K562 (cell line): Measurements from ENCODE around the gene HUS1. TPM values are rescaled to one million over a fixed set of nuclear protein-coding genes. Genes with fewer than 3 reads are reported as not detected.
A peak's percentile ranks its signal among the peaks of the same experiment; 100 is the strongest.
"Not testable (repeated sequence)": the region's sequence is repeated elsewhere in the genome, so short reads cannot be mapped to it uniquely, and the experiment has no call there.

Source experiments
- ATAC-seq: fragments of 200-7000 bp; cut with Tn5 transposase; 3 replicates; pipeline ENCODE4 v1.9.1; 2020; ENCODE audit warnings: moderate library complexity
- BruUV-seq: library from RNA; stranded (reverse); fragments of 400-500 nt; replicated peaks from 2 replicates; lab custom pipeline; 2021; lab: Mats Ljungman, UMichigan
- CTCF ChIA-PET: fragments of 300-600 bp; formaldehyde crosslinking; extraction: SDS; loops from one replicate; lab custom pipeline; 2021; ENCODE audit warnings: low intra/inter-chr PET ratio; lab: Yijun Ruan, JAX
- POLR2A ChIA-PET: fragments of 300-600, 350-650 bp; sonication (Branson Sonifier 250); formaldehyde crosslinking; extraction: SDS; loops from one replicate; lab custom pipeline; 2021; ENCODE audit warnings: antibody characterized with exemption, inconsistent platforms; lab: Yijun Ruan, JAX
- DNase-seq, 4 experiments: peaks; one replicate each; pipeline versions ENCODE4 v3.0.0 to v3.0.0-alpha.2; 2011 to 2018; ENCODE audit warnings: low spot score in 3 of 4, mixed read lengths in 3 of 4; ENCODE audit errors: extremely low read depth in 1 of 4
- FAIRE-seq: peaks from 2 replicates; lab custom pipeline; 2011; peaks lifted over from hg19 to GRCh38; lab: Jason Lieb, UNC
- H2AFZ ChIP-seq: 2 replicates; pipeline ENCODE4 v1.6.0; 2011; ENCODE audit warnings: low read depth, low read length, control low read depth, inconsistent platforms
- H3K27ac ChIP-seq: fragments of 200-600 bp; 3 replicates; pipeline ENCODE4 v1.8.0; 2011; ENCODE audit warnings: low read depth, mild to moderate bottlenecking, control low read depth, inconsistent platforms, low read length, moderate library complexity, mixed read lengths; ENCODE audit errors: extremely low read depth
- H3K27me3 ChIP-seq, 2 experiments: fragments of 300-600 bp in 1 of 2; 2 replicates in 1 of 2; 3 replicates in 1 of 2; pipeline versions ENCODE4 v1.6.0 to v1.8.0; 2011; ENCODE audit warnings: inconsistent platforms in 2 of 2, low read length in 2 of 2, mild to moderate bottlenecking in 1 of 2, mixed read lengths in 1 of 2, moderate library complexity in 1 of 2; ENCODE audit not compliant: control insufficient read depth in 2 of 2, insufficient read depth in 2 of 2
- H3K36me3 ChIP-seq: fragments of 300-600 bp; 3 replicates; pipeline ENCODE4 v1.8.0; 2011; ENCODE audit warnings: mild to moderate bottlenecking, low read length, inconsistent platforms; ENCODE audit not compliant: control insufficient read depth, insufficient read depth
- H3K4me1 ChIP-seq, 2 experiments: fragments of 200-600 bp in 1 of 2; replicated peaks in 1 of 2; 2 replicates in 1 of 2; 3 replicates in 1 of 2; pipeline versions ENCODE4 v1.5.1 to v1.8.0; 2011; ENCODE audit warnings: inconsistent platforms in 2 of 2, low read length in 2 of 2, mild to moderate bottlenecking in 1 of 2, mixed read lengths in 1 of 2, moderate library complexity in 1 of 2; ENCODE audit not compliant: control insufficient read depth in 2 of 2, insufficient read depth in 2 of 2
- H3K4me2 ChIP-seq: 2 replicates; pipeline ENCODE4 v1.6.1; 2011; ENCODE audit warnings: low read length, control low read depth, inconsistent platforms, mixed read lengths; ENCODE audit not compliant: insufficient read depth
- H3K4me3 ChIP-seq: fragments of 200-600 bp; sonication (generic), shearing (Covaris generic); 2 replicates; pipeline ENCODE4 v1.5.1; 2016; ENCODE audit warnings: control low read depth, inconsistent platforms
- H3K79me2 ChIP-seq: fragments of 200-600 bp; 3 replicates; pipeline ENCODE4 v1.8.0; 2011; ENCODE audit warnings: low read length, inconsistent platforms; ENCODE audit not compliant: control insufficient read depth, insufficient read depth
- H3K9ac ChIP-seq, 2 experiments: 2 replicates each; pipeline versions ENCODE4 v1.6.0 to v1.6.1; 2011; ENCODE audit warnings: low read depth in 2 of 2, low read length in 2 of 2, control low read depth in 1 of 2, inconsistent platforms in 1 of 2, mild to moderate bottlenecking in 1 of 2, mixed read lengths in 1 of 2; ENCODE audit not compliant: insufficient read depth in 1 of 2
- H3K9me1 ChIP-seq: one replicate; pipeline ENCODE4 v1.6.0; 2011; ENCODE audit warnings: inconsistent platforms, mild to moderate bottlenecking, low read length, moderate library complexity; ENCODE audit not compliant: control insufficient read depth, insufficient read depth
- H3K9me3 ChIP-seq: replicated peaks from 2 replicates; pipeline ENCODE4 v1.5.1; 2011; ENCODE audit warnings: low read depth, low read length, inconsistent platforms; ENCODE audit not compliant: control insufficient read depth, insufficient read depth
- H4K20me1 ChIP-seq: replicated peaks from 2 replicates; pipeline ENCODE4 v1.6.1; 2011; ENCODE audit warnings: low read length, inconsistent platforms, mixed read lengths; ENCODE audit not compliant: control insufficient read depth, insufficient read depth
- CHD7 ChIP-seq: fragments of 200-600 bp; sonication (generic); IDR thresholded peaks from one replicate; pipeline ENCODE4 v1.6.1; 2012; ENCODE audit warnings: mild to moderate bottlenecking, low read depth, low read length, inconsistent platforms
- RBM22 ChIP-seq: fragments of 200-400 bp; formaldehyde crosslinking; IDR thresholded peaks from 2 replicates; pipeline ENCODE4 v1.6.1; 2018; ENCODE audit warnings: low read length, low read depth; ENCODE audit not compliant: poor library complexity, severe bottlenecking
- ZNF146 ChIP-seq: IDR thresholded peaks from one replicate; pipeline ENCODE4 v1.6.1; 2018; ENCODE audit warnings: missing compliant biosample characterization; ENCODE audit not compliant: unreplicated experiment
- WGBS: fragments of 100-300 bp; shearing (Covaris generic); methylation state at CpG from one replicate; pipeline ENCODE4 v1.1.6; 2016; ENCODE audit warnings: low coverage, mixed read lengths; ENCODE audit not compliant: insufficient coverage; ENCODE audit errors: missing lambda C conversion rate; 5-methylcytosine and 5-hydroxymethylcytosine counted together
- in situ Hi-C: fragments of 300-500 bp; cut with MboI; formaldehyde crosslinking; loops from 4 replicates; pipeline ENCODE4 v1.15.0; 2018; ENCODE audit warnings: inconsistent platforms, mixed read lengths
- intact Hi-C: fragments of 100-400 bp; cut with micrococcal nuclease; formaldehyde crosslinking; loops from 2 replicates; pipeline ENCODE4 v1.14.2; 2022
- polyA plus RNA-seq, 8 experiments: library from polyadenylated mRNA; depleted of rRNA in 4 of 8; stranded (reverse) in 5 of 8; unstranded in 3 of 8; fragments of >200 nt; fragmentation: Nextera tagmentation in 2 of 8; fragmentation: Illumina TruSeq in 1 of 8; extraction: Ambion mirVana in 2 of 8; extraction: Trizol in 1 of 8; gene quantifications; 2 replicates each; pipeline versions ENCODE4 v1.2.1 to v1.2.3, GENCODE V29; 2011 to 2014; ENCODE audit warnings: inconsistent platforms in 1 of 8, missing spikeins in 1 of 8
- total RNA-seq, 7 experiments: library from RNA; depleted of rRNA in 6 of 7; stranded (reverse); fragments of >200 nt in 6 of 7; fragmentation: Illumina TruSeq in 2 of 7; extraction: Trizol in 2 of 7; gene quantifications; 2 replicates each; pipeline versions ENCODE4 v1.2.1 to v1.2.3, GENCODE V29; 2011 to 2021; ENCODE audit warnings: low replicate concordance in 1 of 7

HUS1 gene
- total and polyA plus RNA-seq, 9 of the 15 experiments (the other 6 are each of a cell fraction or from before 2014, with no cell fraction given), result 11.5 to 27.0 (median 16.5) TPM

- H4K20me1 ChIP-seq, POLR2A ChIA-PET, H3K9me3 ChIP-seq, DNase-seq, H2AFZ ChIP-seq, H3K9me1 ChIP-seq, intact Hi-C loops, H3K9ac ChIP-seq, FAIRE-seq, ATAC-seq, CTCF ChIA-PET, H3K4me2 ChIP-seq: not testable (repeated sequence)
- peaks cover 30% of the 10 kb centered on the region for H3K36me3 ChIP-seq
- 100% methylated on average over 2 of the region's 5 CpGs for WGBS
- peaks cover 16% of the 10 kb centered on the region for H3K79me2 ChIP-seq
- TF ChIP-seq ZNF146 (CRISPR knock-in tag), result peak; percentile 43
- TF ChIP-seq, all 486 proteins: peak for 1; not testable (repeated sequence) for 485
- H3K27ac ChIP-seq, H3K27me3 ChIP-seq, H3K4me3 ChIP-seq, in situ Hi-C loops, H3K4me1 ChIP-seq, BruUV-seq: not testable (repeated sequence)
Observed at GRCh38 chr7:47980648-47981047, 1.2 kb upstream of the HUS1 start.

- intact Hi-C loops, result loop anchor here (2.0 kb wide), 1 partner anchor 109 kb away; the partner anchor contains the start of gene UPP1
- H3K9me1 ChIP-seq, result no peaks in the 10 kb centered on the region
- H3K79me2 ChIP-seq, result peaks cover 16% of the 10 kb centered on the region
- peak overlapping the region; percentile 98; the same call in 1 of the 2 replicates for H3K4me2 ChIP-seq
- H4K20me1 ChIP-seq, result no peaks in the 10 kb centered on the region
- H3K27me3 ChIP-seq, result no peaks in the 10 kb centered on the region
- H2AFZ ChIP-seq, result peak overlapping the region; percentile 88
- FAIRE-seq (peak; percentile 59), ATAC-seq (no peak), DNase-seq (no peak)
- no peaks in the 10 kb centered on the region for H3K9me3 ChIP-seq
- peak overlapping the region in 1 of 2 experiments; percentile 77; a peak in 1 of 4 replicates for H3K9ac ChIP-seq
- peaks cover 5 to 6% of the 10 kb centered on the region in 2 experiments; a peak in 4 of 5 replicates for H3K4me1 ChIP-seq
- WGBS, result 45% methylated on average over 7 of the region's 7 CpGs
- peak overlapping the region; percentile 53 for H3K4me3 ChIP-seq
- no TSS peak for BruUV-seq
- peak overlapping the region; percentile 82; the same call in 2 of the 3 replicates for H3K27ac ChIP-seq
- POLR2A ChIA-PET, result no interaction called here
- H3K36me3 ChIP-seq, result peaks cover 36% of the 10 kb centered on the region
- in situ Hi-C loops, result no loop called here
- CTCF ChIA-PET, result no interaction called here
- TF ChIP-seq CHD7 (no peak), RBM22 (no peak)
Observed at GRCh38 chr7:47979832-47980181, 392 bp upstream of the HUS1 start.
